DMS 273 (cell line): ENCODE measurements around the gene DBNDD1.
"Not testable (repeated sequence)": the region's sequence is repeated elsewhere in the genome, so short reads cannot be mapped to it uniquely, and the experiment has no call there.

Experiments
- DNase-seq: peaks from one replicate; lab custom pipeline; 2025; ENCODE audit not compliant: unreplicated experiment; lab: John Stamatoyannopoulos, UW

The DBNDD1 gene, protein sequence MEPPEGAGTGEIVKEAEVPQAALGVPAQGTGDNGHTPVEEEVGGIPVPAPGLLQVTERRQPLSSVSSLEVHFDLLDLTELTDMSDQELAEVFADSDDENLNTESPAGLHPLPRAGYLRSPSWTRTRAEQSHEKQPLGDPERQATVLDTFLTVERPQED

DNA sequence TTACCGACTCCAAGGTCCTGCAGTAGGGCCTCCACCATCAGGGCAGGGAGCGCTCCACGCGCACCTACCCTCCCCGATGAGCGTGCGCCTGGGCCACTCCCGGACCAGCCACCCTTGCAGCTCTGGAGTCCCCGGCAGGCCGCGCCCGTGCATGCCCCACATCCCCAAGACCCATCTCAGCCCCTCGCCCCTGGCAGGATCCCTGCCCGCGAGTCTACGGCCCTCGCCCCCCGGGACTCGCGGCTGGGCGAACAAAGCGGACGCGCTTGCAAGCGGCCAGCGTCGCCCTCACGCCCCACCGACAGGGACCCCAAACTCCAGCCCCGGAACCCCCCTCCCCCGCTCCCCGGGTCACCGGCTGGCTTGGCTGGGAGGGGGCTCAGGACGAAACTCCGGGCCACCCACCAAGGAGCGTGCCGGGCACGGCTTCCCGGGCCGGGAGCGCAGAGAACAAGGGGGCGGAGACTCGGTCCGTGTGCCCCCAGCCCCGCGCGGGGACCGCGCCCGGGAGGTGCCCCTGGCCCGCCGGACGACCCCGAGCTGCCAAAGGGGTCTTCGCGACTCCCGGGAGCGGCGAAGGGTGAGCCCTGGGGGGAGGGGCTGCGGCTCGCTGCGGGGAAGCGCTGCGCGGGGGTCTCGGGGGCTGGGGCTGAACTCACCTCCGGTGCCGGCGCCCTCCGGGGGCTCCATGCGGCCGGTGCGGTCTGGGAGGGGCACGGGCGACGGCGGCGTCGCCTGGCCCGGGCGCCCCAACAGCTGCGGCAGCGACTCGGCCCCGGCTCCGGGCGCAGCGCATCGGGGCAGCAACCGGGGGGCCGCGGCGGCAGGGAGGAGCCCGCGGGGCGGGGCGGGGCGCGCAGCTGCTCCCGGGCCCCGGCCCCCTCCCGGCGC, at the start of gene DBNDD1:
Gene DBNDD1, minus strand, starts transcription at position 805 of the 891 bp plus-strand sequence. Its CDS starts 115 bp downstream, at position 690.
- DNase-seq: peak; percentile 56

DNA sequence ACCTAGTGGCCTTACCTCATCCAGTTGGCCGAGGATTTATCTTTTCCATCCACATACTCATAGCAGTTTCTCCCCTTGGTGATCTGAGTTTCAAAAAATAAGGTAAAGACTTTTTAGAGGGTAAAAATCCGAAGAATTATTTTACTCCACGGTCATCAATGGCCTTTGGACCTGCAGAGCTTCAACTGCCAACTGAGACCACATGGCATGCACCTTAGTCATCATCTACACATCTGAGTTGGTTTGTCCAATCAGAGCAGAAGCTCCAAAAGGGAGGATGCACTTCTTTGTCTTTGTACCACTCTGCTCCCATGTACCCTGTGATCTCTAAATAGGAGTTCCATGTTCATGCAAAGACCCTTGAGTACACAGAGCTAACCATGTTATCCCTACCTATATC, 42.2 kb upstream of the DBNDD1 start:
- DNase-seq: no peak

DNA sequence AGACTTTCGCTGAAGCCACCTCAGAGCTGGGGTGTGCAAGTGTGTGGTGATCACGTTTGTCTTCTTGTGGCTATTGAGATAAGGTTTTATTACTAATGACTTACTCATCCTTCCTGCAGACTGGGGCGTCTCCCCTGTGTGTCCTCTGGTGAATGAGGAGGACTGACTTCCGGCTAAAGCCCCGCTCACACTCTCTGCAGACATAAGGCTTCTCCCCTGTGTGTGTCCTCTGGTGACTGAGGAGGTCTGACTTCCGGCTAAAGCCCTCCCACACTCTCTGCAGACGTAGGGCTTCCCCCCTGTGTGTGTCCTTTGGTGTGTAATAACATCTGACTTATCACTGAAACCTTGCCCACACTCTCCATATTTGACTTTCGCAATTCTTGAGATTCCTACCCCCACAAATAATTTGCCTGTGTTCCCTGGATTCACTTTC, 38.5 kb upstream of the DBNDD1 start:
- DNase-seq: no peak

DNA sequence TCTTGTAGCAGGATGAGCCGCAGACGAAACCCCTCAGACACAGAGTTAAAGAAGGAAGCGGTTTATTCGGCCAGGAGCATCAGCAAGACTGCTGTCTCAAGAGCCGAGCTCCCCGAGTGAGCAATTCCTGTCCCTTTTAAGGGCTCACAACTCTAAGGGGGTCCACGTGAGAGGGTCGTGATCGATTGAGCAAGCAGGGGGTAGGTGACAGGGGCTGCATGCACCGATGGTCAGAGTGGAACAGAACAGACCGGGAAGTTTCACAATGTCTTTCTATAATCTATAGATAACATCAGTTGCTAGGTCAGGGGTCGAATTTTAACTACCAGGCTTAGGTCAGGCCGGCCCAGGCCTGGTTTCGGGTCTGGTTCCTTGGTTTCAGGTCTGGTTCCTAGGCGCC, 37.3 kb upstream of the DBNDD1 start:
- DNase-seq: not testable (repeated sequence)

DNA sequence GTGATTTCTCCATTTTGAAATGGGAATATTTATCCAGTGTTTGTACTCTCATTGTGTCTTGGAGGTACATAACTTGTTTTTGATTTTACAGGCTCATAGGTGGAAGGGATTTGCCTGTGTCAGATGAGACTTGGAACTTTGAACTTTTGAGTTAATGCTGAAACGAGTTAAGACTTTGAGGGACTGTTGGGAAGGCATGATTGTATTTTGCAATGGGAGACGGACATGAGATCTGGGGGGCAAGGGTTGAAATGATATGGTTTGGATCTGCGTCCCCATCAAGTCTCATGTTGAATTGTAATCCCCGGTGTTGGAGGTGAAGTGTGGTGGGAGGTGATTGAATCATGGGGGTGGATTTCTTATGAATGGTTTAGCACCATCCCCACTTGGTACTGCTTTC, 36.1 kb upstream of the DBNDD1 start:
- no peak for DNase-seq

DNA sequence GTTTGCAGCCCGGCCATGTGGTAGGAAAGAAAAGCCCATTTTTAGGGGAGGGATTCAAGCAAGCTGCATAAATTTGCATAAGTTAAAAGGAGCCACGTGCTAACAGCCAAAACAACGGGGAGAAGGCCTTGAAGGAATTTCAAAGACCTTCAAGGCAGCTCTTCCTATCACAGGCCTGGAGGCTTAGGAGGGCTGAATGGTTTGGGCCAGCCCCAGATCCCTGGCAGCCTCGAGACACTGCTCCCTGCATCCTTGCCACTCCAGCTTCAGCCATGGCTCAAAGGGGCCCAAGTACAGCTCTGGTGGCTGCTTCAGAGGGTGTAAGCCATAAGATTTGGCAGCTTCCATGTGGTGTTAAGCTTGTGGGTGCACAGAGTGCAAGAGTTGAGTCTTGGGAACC, 35.3 kb upstream of the DBNDD1 start:
- no peak for DNase-seq

DNA sequence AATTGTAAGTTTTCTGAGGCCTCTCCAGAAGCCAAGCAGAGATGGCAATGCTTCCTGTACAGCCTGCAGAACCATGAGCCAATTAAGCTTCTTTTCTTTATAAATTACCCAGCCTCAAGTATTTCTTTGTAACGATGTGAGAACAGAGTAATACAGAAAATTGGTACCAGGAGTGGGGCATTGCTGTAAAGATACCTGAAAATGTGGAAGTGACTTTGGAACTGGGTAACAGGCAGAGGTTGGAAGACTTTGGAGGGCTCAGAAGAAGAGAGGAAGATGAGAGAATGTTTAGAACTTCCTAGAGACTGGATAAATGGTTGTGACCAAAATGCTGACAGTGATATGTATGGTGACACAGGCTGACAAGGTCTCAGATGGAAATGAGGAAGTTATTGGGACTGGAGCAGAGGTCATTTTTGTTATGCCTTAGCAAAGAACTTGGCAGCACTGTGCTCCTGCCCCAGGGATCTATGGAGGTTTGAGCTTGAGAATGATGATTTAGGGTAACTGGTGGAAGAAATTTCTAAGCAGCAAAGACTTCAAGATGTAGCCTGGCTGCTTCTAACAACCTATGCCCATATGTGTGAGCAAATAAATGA, 34.7 kb upstream of the DBNDD1 start:
- no peak for DNase-seq

DNA sequence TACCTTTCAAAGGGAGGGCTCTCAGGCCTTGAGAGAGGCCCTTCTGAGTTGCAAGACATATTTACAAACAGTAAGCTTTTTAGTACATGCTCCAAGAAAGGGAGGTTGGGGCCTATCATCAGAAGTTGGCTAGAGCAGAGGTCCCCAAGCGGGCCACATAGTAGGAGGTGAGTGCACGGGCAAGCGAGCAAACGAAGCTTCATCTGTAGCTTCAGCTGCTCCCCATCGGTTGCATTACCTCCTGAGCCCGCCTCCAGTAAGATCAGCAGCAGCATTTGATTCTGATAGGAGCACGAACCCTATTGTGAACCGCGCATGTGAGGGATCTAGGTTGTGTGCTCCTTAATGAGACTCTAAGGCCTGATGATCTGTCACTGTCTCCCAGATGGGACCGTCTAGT, 31.7 kb upstream of the DBNDD1 start:
- no peak for DNase-seq

DNA sequence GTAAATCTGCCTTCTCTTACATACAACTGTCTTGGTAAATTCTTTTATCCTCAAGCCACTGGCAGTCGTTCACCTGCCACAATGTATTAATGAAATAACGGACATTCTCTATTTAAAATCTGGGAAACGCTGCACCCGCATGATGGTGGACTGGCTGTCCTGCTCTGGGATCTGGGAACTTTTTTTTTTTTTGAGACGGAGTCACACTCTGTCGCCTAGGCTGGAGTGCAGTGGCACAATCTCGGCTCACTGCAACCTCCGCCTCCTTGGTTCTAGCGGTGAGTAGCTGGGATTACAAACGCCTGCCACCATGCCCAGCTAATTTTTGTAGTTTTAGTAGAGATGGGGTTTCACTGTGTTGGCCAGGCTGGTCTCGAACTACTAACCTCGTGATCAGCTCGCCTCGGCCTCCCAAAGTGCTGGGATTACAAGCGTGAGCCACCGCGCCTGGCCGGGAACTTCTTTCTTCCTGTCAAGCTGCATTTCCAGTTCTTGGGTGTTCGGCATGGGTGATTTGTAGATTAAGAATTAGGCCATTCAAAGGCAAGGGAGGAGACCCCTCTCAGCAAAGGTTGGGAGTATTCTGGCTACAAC, 29.6 kb upstream of the DBNDD1 start:
- no peak for DNase-seq

DNA sequence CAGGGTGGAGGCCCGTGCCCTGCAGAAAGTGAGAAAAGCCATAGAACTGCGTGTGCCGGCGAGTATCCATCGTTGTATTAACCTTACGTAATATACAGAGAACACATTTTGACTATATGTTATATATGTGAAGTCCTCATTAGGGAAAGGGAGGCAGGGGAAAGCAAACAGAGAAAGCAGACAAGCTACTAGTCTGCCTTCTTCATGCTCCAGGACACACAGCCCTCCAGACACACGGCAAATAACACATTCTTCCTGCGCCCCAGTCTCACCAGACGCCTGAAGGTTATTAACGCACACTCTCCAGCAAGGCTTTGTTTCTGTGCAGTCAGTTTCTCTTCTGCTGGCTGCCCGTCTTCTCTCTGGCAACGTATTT, 29.1 kb upstream of the DBNDD1 start:
- DNase-seq: no peak

DNA sequence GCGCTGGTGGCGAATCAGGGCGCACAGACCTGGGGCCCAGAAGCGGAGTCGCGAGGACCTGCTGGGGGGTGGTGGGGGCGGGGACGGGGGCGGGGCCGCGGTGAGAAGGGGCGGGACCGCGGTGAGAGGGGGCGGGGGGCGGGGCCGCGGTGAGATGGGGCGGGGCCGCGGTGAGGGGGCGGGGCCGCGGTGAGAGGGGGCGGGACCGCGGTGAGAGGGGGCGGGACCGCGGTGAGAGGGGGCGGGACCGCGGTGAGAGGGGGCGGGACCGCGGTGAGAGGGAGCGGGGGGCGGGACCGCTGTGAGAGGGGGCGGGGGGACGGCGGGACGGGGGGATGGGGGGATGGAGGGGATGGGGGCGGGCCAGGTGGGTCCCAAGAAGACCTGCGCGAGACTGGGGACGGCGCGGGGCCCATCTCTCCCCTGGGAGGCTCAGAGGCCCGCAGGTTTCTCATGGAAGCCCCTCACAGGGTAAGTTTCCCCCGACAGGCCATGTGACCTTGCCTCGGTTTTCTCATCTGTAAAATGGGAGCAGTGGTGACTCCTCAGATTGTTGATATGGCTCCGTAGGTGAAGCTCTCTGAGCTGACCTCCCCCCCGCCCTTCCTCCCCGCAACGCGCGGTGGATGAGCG, 28.6 kb upstream of the DBNDD1 start:
- DNase-seq: no peak

DNA sequence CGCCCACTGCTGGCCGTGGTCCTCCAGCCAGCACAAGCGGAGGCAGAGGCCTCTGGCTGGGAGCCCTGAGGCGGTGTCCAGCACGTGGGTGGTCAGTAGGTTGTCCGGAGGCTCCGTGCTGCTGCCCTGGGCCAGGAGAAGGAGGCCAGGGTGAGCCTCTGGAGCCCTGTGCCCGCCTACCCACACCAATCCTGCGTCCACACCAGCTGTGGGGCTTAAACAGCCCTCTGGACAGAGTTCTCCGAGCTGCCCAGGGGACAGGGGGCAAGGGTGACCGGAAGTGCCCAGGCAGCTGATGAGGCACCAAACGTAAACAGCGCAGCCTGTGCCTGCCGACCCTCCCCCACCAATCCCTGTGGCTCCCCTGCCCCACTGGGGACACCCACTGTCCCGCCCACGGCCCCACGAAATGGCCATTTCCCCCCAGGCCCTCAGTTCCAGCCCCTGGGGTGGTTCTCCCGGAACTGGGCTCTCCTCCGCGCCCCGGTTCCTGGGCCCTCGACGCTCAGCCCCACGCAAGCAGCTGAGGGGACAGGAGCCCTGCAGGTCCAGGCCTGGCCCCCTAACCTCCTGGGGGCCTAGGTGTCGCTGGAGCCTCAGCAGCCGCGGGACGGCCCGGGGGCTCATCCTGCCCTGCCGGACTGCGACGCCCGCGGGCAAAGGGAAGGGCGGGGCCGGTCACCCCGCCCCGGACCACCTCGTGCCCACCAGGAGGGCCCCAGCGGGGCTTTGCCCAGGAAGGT, 27.9 kb upstream of the DBNDD1 start:
- DNase-seq: no peak

DNA sequence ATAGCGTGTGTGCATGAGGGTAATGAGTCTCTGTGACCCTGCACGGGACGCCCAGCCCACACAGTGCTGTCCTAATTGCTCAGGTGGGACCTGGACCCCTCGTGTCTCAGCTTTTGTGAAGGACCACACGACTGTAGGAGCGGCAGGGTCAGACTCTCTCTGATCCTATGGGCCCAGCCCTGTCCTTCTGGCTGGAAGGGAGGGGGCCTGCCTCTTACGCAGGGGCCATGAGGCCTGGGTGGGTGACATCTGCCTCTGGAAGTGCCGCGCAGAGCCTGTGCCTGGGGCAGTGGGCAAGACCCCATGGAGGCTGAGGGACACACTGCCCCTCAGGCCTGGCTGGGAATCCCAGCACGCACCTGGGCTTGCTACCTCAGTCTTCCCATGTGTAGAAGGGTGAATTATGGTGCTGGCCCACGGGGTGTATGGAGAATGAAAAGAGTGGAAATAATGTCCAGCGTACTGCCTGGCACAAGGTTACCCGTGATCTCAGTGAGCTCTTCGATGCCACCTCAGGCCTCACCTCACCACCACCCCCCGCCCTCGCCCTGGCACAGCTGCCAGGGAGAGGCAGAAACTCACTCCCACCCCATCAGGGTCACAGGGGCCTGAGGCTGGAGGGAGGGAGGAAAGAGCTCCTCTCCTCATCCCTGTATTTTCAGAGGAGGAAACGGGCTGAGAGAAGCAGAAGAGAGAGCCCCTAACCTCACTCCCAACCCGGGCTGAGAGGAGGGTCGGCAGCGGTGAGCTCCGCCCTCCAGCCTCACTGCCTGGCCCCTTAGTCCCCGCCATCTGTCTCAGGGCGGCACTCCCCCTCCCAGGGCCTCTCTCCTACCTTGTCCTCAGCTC, 27.1 kb upstream of the DBNDD1 start:
- DNase-seq: peak; percentile 86

DNA sequence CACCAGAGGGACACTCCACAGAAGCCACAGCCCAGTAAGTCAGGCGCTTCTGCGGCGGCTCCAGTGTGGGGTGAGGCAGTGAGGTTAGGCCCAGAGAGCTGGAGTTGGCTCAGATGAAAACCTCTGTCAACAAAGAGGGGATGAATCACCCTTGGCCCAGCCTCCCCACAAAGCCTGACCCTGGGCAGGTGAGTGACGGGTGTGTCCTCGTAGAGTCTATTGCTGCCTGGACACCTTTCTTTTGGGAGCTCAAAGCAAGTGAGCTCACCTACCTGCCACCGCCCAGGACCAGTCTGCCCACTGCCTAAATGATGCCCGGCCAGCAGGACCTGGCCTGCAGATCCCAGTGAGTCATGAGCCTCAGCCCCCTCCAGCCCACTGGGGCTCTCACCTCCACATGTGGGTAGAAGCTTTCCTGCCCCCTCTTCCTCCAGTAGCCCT, 24.9 kb upstream of the DBNDD1 start:
- no peak for DNase-seq

DNA sequence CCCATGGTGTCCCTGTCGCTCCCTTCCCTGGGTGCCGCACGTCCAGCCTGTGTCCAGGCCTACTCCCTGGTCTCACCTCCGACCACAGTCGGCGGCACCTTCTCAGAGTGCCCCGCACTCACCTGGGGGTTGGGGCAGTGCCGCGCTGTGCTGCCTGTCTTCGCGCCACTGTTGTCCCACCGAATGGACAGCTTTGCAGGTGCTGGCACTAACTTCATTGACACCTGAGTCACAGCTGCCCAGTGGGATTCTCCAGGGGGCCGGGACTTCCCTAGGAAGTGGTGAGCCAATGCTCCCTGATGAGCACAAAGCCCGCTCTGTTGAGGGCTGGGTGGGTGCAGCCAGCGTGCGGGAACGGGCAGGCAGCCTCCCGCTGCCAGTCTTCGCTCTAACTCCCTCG, 24.3 kb upstream of the DBNDD1 start:
- no peak for DNase-seq

DNA sequence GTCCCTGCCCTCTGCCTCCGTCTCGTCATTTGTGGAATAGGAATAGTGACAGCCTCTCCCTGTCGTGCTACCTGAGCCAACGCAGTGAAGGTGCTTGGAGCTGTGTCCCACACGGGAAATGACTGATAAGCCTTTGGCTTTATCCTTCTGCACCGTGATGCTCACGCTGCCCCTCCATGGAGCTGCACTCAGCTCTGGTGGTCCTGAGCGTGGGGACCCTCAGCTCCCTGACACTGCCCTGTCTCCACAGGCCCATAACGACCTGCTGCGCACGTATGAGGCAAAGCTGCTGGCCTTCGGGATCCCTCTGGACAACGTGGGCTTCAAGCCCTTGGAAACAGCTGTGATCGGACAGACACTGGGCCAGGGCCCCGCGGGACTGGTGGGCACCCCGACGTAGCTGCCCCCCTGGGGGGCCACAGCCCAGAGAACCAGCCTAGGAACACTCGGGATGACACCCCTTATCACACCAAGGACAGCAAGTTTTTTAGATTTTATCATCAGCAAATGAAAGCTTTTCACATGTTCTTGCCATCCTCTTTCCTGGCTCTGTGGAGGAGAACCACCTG, 23.8 kb upstream of the DBNDD1 start:
- DNase-seq: no peak

DNA sequence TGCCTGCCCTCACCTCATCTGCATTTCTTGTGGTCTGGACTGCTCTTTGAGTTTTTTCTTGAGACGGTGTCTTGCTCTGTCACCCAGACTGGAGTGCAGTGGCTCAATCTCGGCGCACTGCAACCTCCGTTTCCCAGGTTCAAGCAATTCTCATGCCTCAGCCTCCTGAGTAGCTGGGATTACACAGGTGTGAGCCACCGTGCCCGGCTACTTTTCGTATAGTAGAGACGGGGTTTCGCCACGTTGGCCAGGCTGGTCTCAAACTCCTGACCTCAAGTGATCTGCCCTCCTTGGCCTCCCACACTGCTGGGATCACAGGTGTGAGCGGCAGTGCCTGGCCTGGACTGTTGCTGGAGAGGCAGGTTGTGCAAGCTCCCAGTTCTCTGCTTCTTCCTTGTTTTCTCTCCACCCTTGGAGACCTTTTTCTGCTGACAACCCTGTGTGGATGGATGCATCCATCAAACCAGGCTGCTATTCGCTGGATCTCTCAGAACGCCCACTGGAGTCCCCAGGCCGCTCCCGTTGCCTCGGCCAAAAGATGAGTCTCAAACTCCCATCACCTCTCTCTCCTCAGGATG, 22.7 kb upstream of the DBNDD1 start:
- no peak for DNase-seq

DNA sequence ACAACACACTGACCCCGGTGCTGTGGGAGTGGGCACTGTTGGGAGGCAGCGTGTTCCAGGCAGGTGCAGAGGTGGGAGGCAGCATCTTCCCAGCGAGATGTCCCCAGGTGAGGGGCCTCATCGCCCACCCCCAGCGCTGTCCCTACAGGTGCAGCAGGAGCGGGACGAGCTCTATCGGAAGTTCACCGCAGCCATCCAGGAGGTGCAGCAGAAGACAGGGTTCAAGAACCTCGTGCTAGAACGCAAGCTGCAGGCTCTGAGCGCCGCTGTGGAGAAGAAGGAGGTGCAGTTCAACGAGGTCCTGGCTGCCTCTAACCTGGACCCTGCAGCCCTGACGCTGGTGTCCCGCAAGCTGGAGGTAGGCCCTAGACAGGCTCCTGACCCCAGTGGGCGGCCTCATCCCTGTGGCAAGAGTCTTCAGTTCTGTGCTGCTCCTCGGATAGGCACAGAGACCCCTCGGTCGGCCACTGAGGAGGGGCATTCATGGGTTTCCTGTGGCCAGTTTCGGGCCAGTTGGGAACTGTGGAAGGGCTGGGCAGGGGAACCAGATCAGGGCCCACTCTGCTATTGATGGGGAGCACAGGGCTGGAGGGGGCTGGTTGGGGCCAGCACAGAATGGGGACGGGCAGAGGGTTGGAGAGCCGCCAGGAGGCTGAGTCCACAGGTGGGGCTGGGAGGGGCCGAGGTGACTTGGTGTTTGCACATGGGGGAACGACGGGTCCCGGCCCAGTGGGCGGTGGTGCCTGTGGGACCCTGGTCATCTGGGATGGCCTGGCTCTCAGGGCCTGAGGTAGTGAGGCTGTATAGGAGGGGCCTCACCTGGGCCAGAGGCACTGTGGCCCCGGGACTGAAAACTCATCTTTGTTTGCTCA, 21.1 kb upstream of the DBNDD1 start:
- no peak for DNase-seq
